HL-60 (cell line): ENCODE measurements around the gene SYNM.

ENCODE experiments used
- GABPA ChIP-seq: IDR thresholded peaks from 2 replicates; pipeline ENCODE4 v1.6.1; 2012; ENCODE audit warnings: low read depth
- POLR2AphosphoS5 ChIP-seq: IDR thresholded peaks from 2 replicates; pipeline ENCODE4 v1.6.1; 2012; ENCODE audit warnings: low read depth
- SPI1 ChIP-seq: IDR thresholded peaks from 2 replicates; pipeline ENCODE4 v1.6.1; 2012; ENCODE audit warnings: low read depth, mild to moderate bottlenecking, borderline replicate concordance
- TF ChIP-seq, protein P1 (sequence below): IDR thresholded peaks from one replicate; pipeline ENCODE4 v1.5.1; 2011; ENCODE audit warnings: low read length, control low read depth, inconsistent platforms; ENCODE audit not compliant: insufficient read depth
- TF ChIP-seq, protein P2 (sequence below): IDR thresholded peaks from 2 replicates; pipeline ENCODE4 v1.6.1; 2012; ENCODE audit warnings: low read depth; ENCODE audit not compliant: insufficient replicate concordance

DNA sequence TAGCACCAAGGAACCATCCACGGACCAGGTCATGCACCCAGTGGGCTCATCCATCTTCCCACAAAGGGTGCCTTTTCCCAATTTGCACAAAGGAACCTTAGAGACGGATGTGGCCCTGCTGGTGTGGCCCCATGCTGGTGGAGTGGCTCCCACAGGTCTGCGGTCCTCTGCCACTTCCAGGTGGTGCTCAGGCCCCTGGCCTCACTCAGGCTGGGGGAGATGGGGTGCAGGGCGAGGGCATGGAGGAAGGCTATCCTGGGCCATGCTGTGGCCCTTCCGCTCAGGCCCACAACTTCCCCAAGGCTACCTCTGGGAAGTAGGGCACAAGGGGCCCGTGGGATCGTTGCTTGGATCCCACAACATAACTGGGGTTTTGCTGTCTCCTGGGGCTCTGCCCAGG, 5.2 kb upstream of the SYNM start:
- TF ChIP-seq, protein P1, sequence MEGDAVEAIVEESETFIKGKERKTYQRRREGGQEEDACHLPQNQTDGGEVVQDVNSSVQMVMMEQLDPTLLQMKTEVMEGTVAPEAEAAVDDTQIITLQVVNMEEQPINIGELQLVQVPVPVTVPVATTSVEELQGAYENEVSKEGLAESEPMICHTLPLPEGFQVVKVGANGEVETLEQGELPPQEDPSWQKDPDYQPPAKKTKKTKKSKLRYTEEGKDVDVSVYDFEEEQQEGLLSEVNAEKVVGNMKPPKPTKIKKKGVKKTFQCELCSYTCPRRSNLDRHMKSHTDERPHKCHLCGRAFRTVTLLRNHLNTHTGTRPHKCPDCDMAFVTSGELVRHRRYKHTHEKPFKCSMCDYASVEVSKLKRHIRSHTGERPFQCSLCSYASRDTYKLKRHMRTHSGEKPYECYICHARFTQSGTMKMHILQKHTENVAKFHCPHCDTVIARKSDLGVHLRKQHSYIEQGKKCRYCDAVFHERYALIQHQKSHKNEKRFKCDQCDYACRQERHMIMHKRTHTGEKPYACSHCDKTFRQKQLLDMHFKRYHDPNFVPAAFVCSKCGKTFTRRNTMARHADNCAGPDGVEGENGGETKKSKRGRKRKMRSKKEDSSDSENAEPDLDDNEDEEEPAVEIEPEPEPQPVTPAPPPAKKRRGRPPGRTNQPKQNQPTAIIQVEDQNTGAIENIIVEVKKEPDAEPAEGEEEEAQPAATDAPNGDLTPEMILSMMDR: no peak
- TF ChIP-seq GABPA: no peak
- TF ChIP-seq POLR2AphosphoS5: no peak
- TF ChIP-seq, protein P2, sequence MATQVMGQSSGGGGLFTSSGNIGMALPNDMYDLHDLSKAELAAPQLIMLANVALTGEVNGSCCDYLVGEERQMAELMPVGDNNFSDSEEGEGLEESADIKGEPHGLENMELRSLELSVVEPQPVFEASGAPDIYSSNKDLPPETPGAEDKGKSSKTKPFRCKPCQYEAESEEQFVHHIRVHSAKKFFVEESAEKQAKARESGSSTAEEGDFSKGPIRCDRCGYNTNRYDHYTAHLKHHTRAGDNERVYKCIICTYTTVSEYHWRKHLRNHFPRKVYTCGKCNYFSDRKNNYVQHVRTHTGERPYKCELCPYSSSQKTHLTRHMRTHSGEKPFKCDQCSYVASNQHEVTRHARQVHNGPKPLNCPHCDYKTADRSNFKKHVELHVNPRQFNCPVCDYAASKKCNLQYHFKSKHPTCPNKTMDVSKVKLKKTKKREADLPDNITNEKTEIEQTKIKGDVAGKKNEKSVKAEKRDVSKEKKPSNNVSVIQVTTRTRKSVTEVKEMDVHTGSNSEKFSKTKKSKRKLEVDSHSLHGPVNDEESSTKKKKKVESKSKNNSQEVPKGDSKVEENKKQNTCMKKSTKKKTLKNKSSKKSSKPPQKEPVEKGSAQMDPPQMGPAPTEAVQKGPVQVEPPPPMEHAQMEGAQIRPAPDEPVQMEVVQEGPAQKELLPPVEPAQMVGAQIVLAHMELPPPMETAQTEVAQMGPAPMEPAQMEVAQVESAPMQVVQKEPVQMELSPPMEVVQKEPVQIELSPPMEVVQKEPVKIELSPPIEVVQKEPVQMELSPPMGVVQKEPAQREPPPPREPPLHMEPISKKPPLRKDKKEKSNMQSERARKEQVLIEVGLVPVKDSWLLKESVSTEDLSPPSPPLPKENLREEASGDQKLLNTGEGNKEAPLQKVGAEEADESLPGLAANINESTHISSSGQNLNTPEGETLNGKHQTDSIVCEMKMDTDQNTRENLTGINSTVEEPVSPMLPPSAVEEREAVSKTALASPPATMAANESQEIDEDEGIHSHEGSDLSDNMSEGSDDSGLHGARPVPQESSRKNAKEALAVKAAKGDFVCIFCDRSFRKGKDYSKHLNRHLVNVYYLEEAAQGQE: no peak
- TF ChIP-seq SPI1: no peak
